Activated CD4-positive, alpha-beta T cell treated with anti-CD3 and anti-CD28 coated beads, Interleukin-2, amount 50 U/mL, for 1 hour (primary cell): ENCODE data around the gene UNC5B.

ENCODE experiments used
- DNase-seq: peaks from one replicate; pipeline ENCODE4 v3.0.0-alpha.2; 2020

UNC5B gene

GRCh38 chr10:71255808-71256660 lies 43.7 kb downstream of the UNC5B start:
- no peak for DNase-seq

GRCh38 chr10:71256661-71257318 lies 44.4 kb downstream of the UNC5B start:
- no peak for DNase-seq

- no peak for DNase-seq
Observed at GRCh38 chr10:71257319-71257997, 45.1 kb downstream of the UNC5B start.

GRCh38 chr10:71258046-71258445 lies 45.7 kb downstream of the UNC5B start:
- no peak for DNase-seq

GRCh38 chr10:71258446-71259145 lies 46.2 kb downstream of the UNC5B start:
- DNase-seq: no peak

- no peak for DNase-seq
Observed at GRCh38 chr10:71259282-71259681, 46.9 kb downstream of the UNC5B start.

- no peak for DNase-seq
Observed at GRCh38 chr10:71259815-71260501, 47.6 kb downstream of the UNC5B start.

GRCh38 chr10:71260622-71261325 lies 48.4 kb downstream of the UNC5B start:
- DNase-seq: no peak

GRCh38 chr10:71262027-71262426 lies 49.7 kb downstream of the UNC5B start:
- DNase-seq: no peak

- DNase-seq: no peak
Observed at GRCh38 chr10:71262817-71263216, 50.4 kb downstream of the UNC5B start.

- no peak for DNase-seq
Observed at GRCh38 chr10:71263376-71263775, 51.0 kb downstream of the UNC5B start.

GRCh38 chr10:71264345-71265200 lies 52.2 kb downstream of the UNC5B start:
- no peak for DNase-seq

- no peak for DNase-seq
Observed at GRCh38 chr10:71265201-71265575, 52.8 kb downstream of the UNC5B start.

- no peak for DNase-seq
Observed at GRCh38 chr10:71265618-71266146, 53.3 kb downstream of the UNC5B start.

- DNase-seq: no peak
Observed at GRCh38 chr10:71266147-71266917, 54.0 kb downstream of the UNC5B start.

GRCh38 chr10:71266918-71267442 lies 54.6 kb downstream of the UNC5B start:
- DNase-seq: no peak

- DNase-seq: no peak
Observed at GRCh38 chr10:71267508-71268240, 55.3 kb downstream of the UNC5B start.

- no peak for DNase-seq
Observed at GRCh38 chr10:71268247-71268691, 55.9 kb downstream of the UNC5B start.

- no peak for DNase-seq
Observed at GRCh38 chr10:71268758-71269157, 56.4 kb downstream of the UNC5B start.
